C4-2B (cell line): ENCODE results near the gene MAGI2.
"Not testable (repeated sequence)": the region's sequence is repeated elsewhere in the genome, so short reads cannot be mapped to it uniquely, and the experiment has no call there.

Source experiments
- H3K27ac ChIP-seq: fragments of 450-650 bp; 2 replicates; pipeline ENCODE4 v1.5.1; 2017
- CTCF ChIP-seq: fragments of 450-650 bp; conservative IDR thresholded peaks from 2 replicates; pipeline ENCODE4 v1.5.1; 2017; ENCODE audit warnings: mild to moderate bottlenecking
- ZFX ChIP-seq: fragments of 450-650 bp; IDR thresholded peaks from 2 replicates; pipeline ENCODE4 v1.6.1; 2017

Gene MAGI2

GRCh38 chr7:78323118-78323517 lies 1130.3 kb downstream of the MAGI2 start:
- TF ChIP-seq ZFX, result no peak

GRCh38 chr7:78322231-78322630 lies 1131.2 kb downstream of the MAGI2 start:
- not testable (repeated sequence) for H3K27ac ChIP-seq

More at GRCh38 chr7:78323118-78323517, 1130.3 kb downstream of the MAGI2 start:
- no peak overlapping the region for H3K27ac ChIP-seq

GRCh38 chr7:78317371-78317770 lies 1136.1 kb downstream of the MAGI2 start:
- no peak for TF ChIP-seq ZFX
- TF ChIP-seq CTCF, result no peak
- no peak overlapping the region for H3K27ac ChIP-seq

- TF ChIP-seq CTCF, result no peak
- H3K27ac ChIP-seq, result no peak overlapping the region
These were observed 1137.4 kb downstream of the MAGI2 start for GRCh38 chr7:78316110-78316509.

- H3K27ac ChIP-seq, result no peak overlapping the region
- TF ChIP-seq ZFX (no peak), CTCF (no peak)
These were observed 1138.3 kb downstream of the MAGI2 start for GRCh38 chr7:78315119-78315518.

- no peak overlapping the region for H3K27ac ChIP-seq
- TF ChIP-seq ZFX (no peak), CTCF (no peak)
These were observed 1142.3 kb downstream of the MAGI2 start for GRCh38 chr7:78311181-78311580.

GRCh38 chr7:78307892-78308291 lies 1145.6 kb downstream of the MAGI2 start:
- H3K27ac ChIP-seq, result no peak overlapping the region
- TF ChIP-seq CTCF (no peak), ZFX (no peak)

GRCh38 chr7:78306634-78307033 lies 1146.8 kb downstream of the MAGI2 start:
- no peak for TF ChIP-seq CTCF
- no peak for TF ChIP-seq ZFX

GRCh38 chr7:78301407-78301806 lies 1152.1 kb downstream of the MAGI2 start:
- TF ChIP-seq CTCF, result no peak
- TF ChIP-seq ZFX, result no peak
- H3K27ac ChIP-seq, result no peak overlapping the region

More at GRCh38 chr7:78306634-78307033, 1146.8 kb downstream of the MAGI2 start:
- no peak overlapping the region for H3K27ac ChIP-seq
